Left ventricle myocardium inferior (tissue), 1 donor: ENCODE results near the gene ARL8A. TPM values are rescaled to one million over a fixed set of nuclear protein-coding genes. Genes with fewer than 3 reads are reported as not detected.
"Not testable (repeated sequence)": the region's sequence is repeated elsewhere in the genome, so short reads cannot be mapped to it uniquely, and the experiment has no call there.

Experiments
- DNase-seq: peaks from one replicate; pipeline ENCODE4 v3.0.0-alpha.2; 2020
- H3K27ac ChIP-seq: fragments of 200-600 bp; replicated peaks from 2 replicates; pipeline ENCODE4 v1.8.0; 2021
- H3K27me3 ChIP-seq: fragments of 200-600 bp; 2 replicates; pipeline ENCODE4 v1.8.0; 2021; ENCODE audit warnings: low read depth
- H3K36me3 ChIP-seq: fragments of 200-600 bp; 2 replicates; pipeline ENCODE4 v1.8.0; 2021
- H3K4me1 ChIP-seq: fragments of 200-600 bp; 2 replicates; pipeline ENCODE4 v1.8.0; 2021
- H3K4me3 ChIP-seq: fragments of 200-600 bp; 2 replicates; pipeline ENCODE4 v1.8.0; 2021; ENCODE audit warnings: mild to moderate bottlenecking, moderate library complexity
- H3K9me3 ChIP-seq: fragments of 200-600 bp; replicated peaks from 2 replicates; pipeline ENCODE4 v1.8.0; 2021
- CTCF ChIP-seq: fragments of 200-600 bp; IDR thresholded peaks from 2 replicates; pipeline ENCODE4 v1.8.0; 2021; ENCODE audit warnings: antibody characterized with exemption, mild to moderate bottlenecking, borderline replicate concordance
- intact Hi-C: fragments of 100-400 bp; cut with micrococcal nuclease; formaldehyde crosslinking; loops from one replicate; pipeline ENCODE4 v1.11.0; 2022
- total RNA-seq: library from RNA; stranded (reverse); fragmentation: NEBNext Ultra II Directional; extraction: Animal tissue kit (Norgen Biotek cat#: 25700); gene quantifications from one replicate; pipeline ENCODE4 v1.2.1, GENCODE V29; 2021
- donor health status: DM: no; HTN: yes; CAD: no; lungs with severe emphysema.

Gene ARL8A
- total RNA-seq, 1 donor from 2014 or later: 64.7 TPM

GRCh38 chr1:202116287-202116686 is 28.2 kb downstream of the ARL8A start:
- no peak overlapping the region for H3K27ac ChIP-seq
- no peak for TF ChIP-seq CTCF
- H3K9me3 ChIP-seq: no peaks in the 10 kb centered on the region
- no peaks in the 10 kb centered on the region for H3K27me3 ChIP-seq
- no peak for DNase-seq
- H3K36me3 ChIP-seq: no peaks in the 10 kb centered on the region
- peaks cover 25% of the 10 kb centered on the region for H3K4me1 ChIP-seq
- H3K4me3 ChIP-seq: no peak overlapping the region
- intact Hi-C loops: loop anchor here (5.0 kb wide), 1 partner anchor 109 kb away; no protein-coding TSS in a partner anchor

- intact Hi-C loops: no loop called here
- H3K27me3 ChIP-seq: no peaks in the 10 kb centered on the region
- peak overlapping the region; percentile 82 for H3K27ac ChIP-seq
- peaks cover 35% of the 10 kb centered on the region for H3K4me1 ChIP-seq
- no peak overlapping the region for H3K4me3 ChIP-seq
- no peaks in the 10 kb centered on the region for H3K36me3 ChIP-seq
- TF ChIP-seq CTCF: no peak
- no peaks in the 10 kb centered on the region for H3K9me3 ChIP-seq
- no peak for DNase-seq
These were observed 30.7 kb downstream of the ARL8A start for GRCh38 chr1:202113690-202114300.

- Histone ChIP-seq H3K36me3 (no peaks in the 10 kb centered on the region), H3K9me3 (no peaks in the 10 kb centered on the region), H3K27ac (peak overlapping the region; percentile 82), H3K4me1 (peaks cover 39% of the 10 kb centered on the region), H3K27me3 (no peaks in the 10 kb centered on the region), H3K4me3 (peak overlapping the region; percentile 11)
- intact Hi-C loops: no loop called here
- TF ChIP-seq CTCF: no peak
- peak; percentile 62 for DNase-seq
These were observed 31.5 kb downstream of the ARL8A start for GRCh38 chr1:202112859-202113689.

- intact Hi-C loops, H3K4me3 ChIP-seq, DNase-seq, H3K27me3 ChIP-seq, H3K9me3 ChIP-seq, H3K36me3 ChIP-seq: not testable (repeated sequence)
- Histone ChIP-seq H3K27ac (peak overlapping the region; percentile 82), H3K4me1 (peaks cover 54% of the 10 kb centered on the region)
These were observed 32.9 kb downstream of the ARL8A start for GRCh38 chr1:202111589-202111988.

- intact Hi-C loops: no loop called here
- Histone ChIP-seq H3K36me3 (no peaks in the 10 kb centered on the region), H3K27me3 (no peaks in the 10 kb centered on the region), H3K9me3 (no peaks in the 10 kb centered on the region), H3K4me1 (peaks cover 58% of the 10 kb centered on the region), H3K4me3 (no peak overlapping the region), H3K27ac (peak overlapping the region; percentile 82)
- DNase-seq: no peak
- no peak for TF ChIP-seq CTCF
These were observed 33.6 kb downstream of the ARL8A start for GRCh38 chr1:202110977-202111376.
